Central memory CD4-positive, alpha-beta T cell (primary cell): Measurements from ENCODE around the gene PPP1R16B.

Source experiments
- DNase-seq: peaks from one replicate; pipeline ENCODE4 v3.0.0; 2022

PPP1R16B gene

GRCh38 chr20:38880952-38881735, 75.6 kb downstream of the PPP1R16B start:
- no peak for DNase-seq

GRCh38 chr20:38881806-38882440, 76.4 kb downstream of the PPP1R16B start:
- no peak for DNase-seq

- DNase-seq, result no peak
These were observed 77.1 kb downstream of the PPP1R16B start for GRCh38 chr20:38882600-38882999.

GRCh38 chr20:38883081-38883980, 77.8 kb downstream of the PPP1R16B start:
- no peak for DNase-seq

- DNase-seq, result no peak
These were observed 78.7 kb downstream of the PPP1R16B start for GRCh38 chr20:38883981-38884733.

GRCh38 chr20:38885357-38885756, 79.9 kb downstream of the PPP1R16B start:
- no peak for DNase-seq

- DNase-seq, result no peak
These were observed 82.7 kb downstream of the PPP1R16B start for GRCh38 chr20:38888059-38888831.

GRCh38 chr20:38889050-38889449, 83.6 kb downstream of the PPP1R16B start:
- no peak for DNase-seq

- DNase-seq, result no peak
These were observed 84.4 kb downstream of the PPP1R16B start for GRCh38 chr20:38889792-38890496.

- no peak for DNase-seq
These were observed 85.0 kb downstream of the PPP1R16B start for GRCh38 chr20:38890497-38890818.

GRCh38 chr20:38892091-38892981, 86.8 kb downstream of the PPP1R16B start:
- DNase-seq, result no peak

GRCh38 chr20:38893056-38893564, 87.6 kb downstream of the PPP1R16B start:
- DNase-seq, result no peak

GRCh38 chr20:38893565-38894090, 88.1 kb downstream of the PPP1R16B start:
- DNase-seq, result peak; percentile 73

GRCh38 chr20:38894091-38894847, 88.8 kb downstream of the PPP1R16B start:
- no peak for DNase-seq

- DNase-seq, result no peak
These were observed 89.8 kb downstream of the PPP1R16B start for GRCh38 chr20:38895098-38895949.

GRCh38 chr20:38896009-38896594, 90.6 kb downstream of the PPP1R16B start:
- no peak for DNase-seq

GRCh38 chr20:38897267-38897666, 91.8 kb downstream of the PPP1R16B start:
- no peak for DNase-seq
